GM21619 (cell line): ENCODE measurements around the gene RAET1E.
"Not testable (repeated sequence)": the region's sequence is repeated elsewhere in the genome, so short reads cannot be mapped to it uniquely, and the experiment has no call there.

ENCODE experiments used
- ATAC-seq: cut with Tn5 transposase; IDR thresholded peaks from one replicate; pipeline ENCODE4 v1.9.1; 2021; ENCODE audit not compliant: unreplicated experiment

The RAET1E gene

DNA sequence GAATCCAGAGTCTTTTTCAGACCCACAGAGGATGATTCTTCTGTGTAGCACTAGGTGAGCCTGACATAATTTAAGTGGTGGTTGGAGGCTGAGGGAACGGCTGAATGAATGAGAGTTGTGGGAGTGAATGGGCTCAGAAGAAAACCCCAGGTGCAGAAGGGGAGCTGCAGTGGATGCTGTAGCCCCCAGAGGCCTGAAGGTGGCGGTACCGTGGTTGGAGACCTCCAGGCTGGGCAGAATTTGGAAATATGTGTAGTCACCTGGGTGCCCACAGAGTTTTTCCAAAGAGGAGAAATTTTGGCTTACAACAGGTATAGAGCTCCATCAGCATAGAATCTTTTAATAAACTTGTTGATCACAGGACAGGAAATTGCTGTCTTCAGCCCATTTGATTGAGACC, 31.5 kb upstream of the RAET1E start:
- ATAC-seq: no peak

DNA sequence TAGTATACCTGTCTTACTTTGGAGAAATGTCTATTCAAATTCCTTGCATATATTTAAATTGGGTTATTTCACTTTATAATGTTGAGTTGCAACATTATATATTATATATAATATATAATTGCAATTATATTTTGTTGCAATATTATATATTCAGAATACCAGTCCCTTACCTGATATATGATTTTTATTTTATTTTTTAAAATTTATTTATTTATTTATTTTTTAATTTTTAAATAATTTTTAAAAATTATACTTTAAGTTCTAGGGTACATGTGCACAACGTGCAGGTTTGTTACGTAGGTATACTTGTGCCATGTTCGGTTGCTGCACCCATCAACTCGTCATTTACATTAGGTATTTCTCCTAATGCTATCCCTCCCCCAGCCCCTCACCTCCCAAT, 29.1 kb upstream of the RAET1E start:
- ATAC-seq: not testable (repeated sequence)

DNA sequence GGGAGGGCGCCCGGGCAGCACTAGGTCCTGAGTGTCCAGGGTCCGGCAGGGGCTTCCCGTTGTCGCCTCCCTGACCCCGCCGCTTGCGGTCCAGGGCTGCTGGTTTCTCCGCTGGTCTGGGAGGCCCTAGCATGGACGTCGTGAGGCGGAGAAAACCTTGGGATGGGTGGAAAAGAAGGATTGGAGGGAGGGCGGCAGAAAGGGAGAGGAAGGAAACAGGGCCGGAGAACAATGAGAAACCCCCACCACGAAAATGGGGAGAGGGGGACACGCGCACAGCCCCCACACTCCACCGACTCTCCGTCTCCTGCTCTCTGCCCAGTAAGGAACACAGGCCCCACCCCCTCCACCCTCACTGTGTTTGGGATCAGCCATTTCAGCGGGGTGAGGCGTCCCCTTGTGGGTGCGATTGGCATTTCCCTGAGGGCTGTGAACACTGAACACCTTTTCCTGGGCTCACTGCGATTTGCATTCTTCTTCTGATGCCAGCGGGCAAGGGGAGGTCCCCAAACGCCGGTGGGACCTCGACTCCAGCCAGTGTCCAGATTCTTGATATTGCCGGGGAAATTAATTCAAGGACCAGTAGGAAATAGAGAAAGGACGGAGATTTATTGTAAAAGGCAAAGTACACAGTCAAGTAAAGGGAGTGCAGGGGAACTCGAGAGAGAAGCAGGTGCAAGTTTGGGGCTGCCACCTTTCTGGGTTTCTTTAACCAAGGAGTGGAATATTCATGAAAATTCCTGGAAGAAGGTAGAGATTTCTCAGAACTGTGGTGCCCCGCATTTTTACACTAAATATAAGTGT, 28.3 kb upstream of the RAET1E start:
- peak; percentile 72 for ATAC-seq

DNA sequence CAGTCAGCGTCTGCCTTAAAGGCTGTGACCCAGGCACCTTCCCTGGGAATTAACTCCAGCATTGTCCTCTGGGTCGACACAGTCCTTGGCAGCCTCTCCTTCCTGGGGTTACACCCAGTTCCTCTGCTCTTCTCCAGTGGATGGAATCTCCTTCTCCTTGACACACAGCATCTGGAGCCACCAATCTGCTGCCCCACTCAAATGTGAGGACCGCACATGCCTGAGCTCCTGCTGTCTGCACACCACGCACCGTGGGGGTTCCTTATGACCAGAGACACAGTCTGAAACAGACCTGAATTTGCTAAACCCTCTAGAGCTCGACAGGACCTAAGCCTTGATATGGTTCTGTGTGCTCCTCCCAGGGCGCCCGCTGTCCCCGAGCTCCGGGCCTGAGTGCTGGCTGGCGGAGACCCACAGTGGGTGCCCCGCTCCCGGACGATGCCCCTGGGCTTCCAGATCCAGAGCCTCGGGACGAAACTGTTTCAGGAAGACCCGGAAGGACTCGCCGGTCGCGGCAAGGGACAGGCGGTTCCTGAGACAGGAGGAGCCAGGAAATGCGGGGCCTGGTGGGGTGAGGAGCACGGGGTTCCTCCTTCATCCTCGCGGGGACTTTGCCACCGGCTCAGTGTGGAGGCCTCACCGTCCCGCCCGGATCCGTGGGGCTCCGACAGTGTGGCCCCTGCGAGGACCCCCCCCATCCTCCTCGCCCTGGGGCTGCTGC, 27.5 kb upstream of the RAET1E start:
- ATAC-seq: no peak

DNA sequence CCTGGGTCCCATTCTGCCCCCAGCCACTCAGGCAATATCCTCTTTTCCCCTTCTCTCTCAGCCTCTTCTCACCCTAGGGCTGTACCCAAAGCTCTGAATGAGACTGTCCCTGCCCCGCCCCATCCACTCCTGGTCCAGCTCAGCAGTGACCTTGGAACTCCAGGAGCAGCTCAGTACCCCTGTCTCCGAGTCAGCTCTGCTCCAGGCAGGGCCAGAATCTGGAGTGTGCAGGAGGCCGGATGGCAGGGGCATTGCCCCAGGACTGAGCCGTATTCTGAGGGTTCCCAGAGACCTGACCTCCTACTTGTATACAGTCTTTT, 27.0 kb upstream of the RAET1E start:
- ATAC-seq: no peak

DNA sequence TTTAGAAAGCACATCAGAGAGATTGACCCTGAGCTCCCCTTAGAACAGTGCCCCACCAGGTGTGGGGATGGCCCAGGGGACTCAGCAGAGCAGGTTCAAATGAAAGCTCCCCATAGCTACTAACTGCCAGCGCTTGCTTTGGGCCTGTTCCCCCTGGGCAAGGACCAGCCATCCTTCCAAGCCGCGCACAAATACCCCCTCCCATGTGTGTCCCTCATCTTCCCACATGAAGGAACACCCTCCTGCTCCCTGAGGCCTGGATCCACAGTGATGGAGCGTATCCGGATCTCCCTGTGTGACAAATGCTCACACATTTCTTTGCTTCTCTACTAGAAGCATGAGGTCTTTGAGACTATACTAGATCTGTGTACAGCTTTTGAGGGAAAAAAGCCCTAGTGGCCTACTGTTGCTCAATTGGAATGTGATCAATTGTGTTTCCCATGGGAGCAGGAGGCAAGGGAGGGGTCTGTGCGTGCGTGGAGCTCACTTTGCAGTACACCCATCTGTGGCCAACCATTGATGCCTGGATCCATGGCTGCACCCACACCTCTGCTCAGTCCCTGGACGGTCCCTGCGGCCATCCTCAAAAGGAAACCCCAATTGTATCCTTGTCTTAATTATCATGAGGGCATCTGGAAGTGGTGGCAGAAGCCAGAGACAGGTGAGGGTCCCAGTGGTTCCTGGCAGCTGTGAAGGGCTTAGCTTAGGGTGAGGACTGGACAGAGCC, 26.5 kb upstream of the RAET1E start:
- ATAC-seq: no peak

DNA sequence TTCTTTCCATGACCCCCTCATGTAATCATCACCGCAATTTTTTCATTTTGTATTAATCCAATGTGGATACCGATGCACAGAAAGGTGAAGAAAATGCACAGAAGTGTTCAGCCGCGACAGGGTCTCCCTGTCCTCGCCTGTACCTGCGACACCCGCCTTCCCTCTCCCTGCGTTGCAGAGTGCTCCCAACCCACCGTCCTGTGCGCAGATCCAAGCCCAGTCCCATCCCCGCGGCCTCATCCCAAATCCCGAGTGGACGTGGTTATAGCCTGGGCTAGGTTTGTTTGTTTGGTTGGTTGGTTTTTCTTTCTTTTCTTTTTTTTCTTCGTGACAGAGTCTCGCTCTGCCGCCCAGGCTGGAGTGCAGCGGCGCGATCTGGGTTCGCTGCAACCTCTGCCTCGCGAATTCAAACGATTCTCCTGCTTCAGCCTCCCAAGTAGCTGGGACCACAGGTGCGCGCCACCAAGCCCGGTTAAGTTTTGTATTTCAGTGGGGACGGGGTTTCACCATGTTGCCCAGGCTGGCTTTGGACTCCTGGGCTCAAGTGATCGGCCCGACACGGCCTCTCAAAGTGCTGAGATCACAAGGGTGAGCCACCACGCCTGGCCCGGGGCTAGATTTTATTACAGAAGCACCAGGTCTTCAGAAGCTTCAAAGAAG, 25.5 kb upstream of the RAET1E start:
- ATAC-seq: no peak

DNA sequence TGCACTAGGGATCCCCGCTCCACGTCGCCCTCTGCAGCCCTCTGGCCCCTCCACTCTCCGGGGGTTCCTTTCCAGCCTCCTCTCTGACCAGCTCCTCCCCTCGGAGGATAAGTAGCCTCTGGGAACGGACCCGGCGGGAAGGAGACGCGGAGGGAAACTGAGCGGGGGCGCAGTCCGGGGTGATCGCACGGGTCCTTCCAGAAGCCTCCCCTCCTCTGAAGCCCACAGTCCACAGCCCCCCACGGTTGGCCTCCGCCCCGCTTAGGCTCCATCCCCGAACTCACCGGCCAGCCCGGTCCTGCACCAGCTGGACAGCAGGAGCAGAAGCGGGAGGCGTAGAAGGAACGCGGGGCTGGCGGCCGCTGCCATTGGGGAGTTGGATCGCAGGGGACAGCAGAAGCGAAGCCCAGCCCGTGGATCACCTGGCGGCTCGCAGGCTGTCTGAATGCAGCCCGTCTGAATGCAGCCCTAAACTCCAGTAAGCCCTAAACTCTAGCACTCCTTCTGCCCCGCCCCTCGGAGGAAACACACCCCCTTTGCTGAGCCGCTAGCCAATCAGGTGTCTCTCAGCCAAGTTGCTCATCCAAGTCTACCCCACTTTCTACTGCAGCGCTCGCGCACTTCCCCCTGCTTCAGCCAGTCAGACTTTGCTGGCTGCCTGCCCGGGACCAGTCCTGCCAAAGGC, 24.9 kb upstream of the RAET1E start, which contains the start of gene RAET1G:
TSS of gene RAET1G (minus strand) at position 480 of the 685 bp plus-strand sequence. CDS start at position 369, 111 bp downstream.
- ATAC-seq: peak; percentile 50

DNA sequence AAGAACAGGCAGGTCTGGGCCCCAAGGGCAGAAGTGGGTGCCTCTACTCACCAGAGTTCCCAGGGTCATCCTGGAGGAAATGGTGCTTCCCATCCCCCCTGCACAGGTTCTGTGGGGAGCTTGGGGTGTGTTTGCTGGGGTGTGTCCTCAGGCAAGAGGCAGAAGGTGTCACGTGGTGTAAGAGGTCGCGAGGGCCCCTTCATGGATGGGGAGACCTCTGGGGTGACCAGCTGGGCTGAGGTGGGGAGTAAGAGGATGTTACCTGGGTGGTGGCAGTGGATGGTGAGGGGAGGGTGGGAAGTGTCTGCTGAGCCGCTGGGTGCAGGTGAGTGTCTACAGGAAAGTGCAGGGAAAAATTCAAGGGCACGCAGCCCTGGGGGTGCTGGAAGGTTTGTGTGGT, 24.2 kb upstream of the RAET1E start:
- ATAC-seq: not testable (repeated sequence)

DNA sequence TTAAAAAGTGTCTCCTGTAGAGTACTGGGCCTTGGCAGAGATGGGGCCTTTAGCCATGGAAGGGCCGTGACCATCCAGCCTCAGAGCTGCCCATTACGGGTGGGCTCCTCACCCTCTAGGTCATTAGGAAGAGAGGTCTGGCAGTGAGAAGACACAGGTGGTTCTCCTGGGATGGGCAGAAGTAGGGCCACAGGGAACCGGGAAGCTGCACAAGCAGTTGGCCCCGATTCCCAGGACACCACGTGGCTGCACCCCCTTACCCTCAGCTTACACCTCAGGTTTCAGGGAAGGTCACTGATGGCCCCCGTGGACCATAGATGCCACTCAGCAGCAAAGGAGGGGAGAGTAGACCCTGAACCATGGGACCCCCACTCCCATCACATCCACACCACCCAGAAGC, 23.4 kb upstream of the RAET1E start:
- no peak for ATAC-seq

DNA sequence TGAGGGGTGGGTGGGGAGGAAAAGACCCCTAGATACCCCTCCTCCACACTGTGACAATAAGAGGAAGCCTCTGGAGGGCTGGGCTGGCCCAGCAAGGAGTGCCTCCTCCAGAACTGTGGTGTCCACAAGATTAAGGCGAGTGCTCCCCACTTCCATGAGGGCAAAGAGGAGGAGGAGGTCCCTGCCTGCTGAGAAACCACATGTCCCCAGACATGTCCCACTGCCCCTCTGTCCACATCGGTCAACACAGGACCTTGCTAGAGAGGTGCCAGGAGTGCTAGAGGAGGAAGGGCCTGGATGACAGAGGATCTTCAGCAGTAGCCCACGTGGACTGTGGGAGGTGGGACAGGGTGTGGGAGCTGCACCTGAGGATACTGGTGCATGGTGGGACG, 21.9 kb upstream of the RAET1E start:
- ATAC-seq: no peak

DNA sequence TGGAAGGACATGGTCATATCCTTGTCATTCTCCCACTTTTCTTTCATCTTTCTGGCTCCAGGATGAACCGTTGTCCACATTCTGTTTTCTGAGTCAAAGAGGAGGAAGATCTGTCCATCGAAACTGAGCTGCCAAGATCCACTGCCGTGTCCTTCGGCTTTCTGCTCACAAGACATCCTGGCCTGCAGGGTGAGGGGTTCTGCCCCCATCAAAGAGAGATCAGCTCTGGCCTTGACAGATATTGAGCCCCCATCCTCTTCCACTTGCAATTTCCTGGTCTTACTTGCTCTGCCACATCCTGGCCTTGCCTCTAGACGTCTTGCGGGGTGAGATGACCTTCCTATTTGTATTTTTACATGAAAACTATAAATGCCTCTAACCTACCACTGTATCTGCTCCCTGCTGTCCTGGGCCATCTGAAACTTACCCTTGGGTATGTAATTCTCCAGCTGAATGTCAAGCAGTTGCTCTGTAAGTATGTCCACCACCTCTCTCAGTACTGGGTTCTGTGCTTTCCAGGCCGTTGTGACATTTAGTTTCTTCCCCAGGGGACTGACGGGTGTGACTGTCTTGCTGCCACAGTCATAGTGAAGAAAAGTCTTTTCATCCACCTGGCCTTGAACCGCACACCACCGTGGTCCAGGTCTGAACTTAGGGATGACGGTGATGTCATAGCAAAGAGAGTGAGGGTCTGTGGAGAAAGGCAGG, 21.4 kb upstream of the RAET1E start:
- not testable (repeated sequence) for ATAC-seq

DNA sequence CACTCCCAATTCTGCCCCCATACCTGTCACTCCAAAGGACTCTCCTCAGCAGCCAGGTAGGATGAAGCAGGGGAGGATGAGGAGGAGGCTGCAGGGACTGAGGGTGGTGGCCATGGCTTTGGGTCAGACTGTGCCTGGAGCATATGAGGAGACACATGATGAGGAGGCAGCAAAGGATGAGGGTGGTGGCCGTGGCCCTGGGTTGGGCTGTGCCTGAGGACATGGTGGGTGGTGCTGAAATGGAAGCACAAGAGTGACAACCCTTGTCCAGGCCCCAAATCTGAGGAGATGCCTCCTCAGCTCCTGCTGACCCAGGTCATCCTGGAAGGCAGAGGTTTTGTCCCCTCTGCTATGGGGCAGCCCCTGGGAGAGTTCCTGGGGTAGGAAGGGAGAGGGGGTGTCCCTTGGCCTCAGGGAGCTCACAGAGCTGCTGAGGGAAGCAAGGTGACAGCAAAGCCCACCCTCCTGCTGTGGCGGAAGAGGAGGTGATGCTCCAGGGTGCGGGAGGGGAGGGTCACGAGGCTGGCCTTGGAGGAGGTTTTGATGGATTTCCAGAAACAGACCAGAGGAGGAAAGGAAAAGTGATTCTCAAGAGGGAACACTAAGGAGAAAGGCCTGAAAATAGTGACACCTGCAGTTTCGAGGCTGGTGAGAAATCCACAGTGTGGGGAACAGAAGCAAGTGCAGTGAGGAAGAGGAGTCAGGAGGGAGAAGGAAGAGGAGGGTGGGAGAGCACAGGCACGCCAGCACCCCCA, 20.4 kb upstream of the RAET1E start:
- ATAC-seq: no peak

DNA sequence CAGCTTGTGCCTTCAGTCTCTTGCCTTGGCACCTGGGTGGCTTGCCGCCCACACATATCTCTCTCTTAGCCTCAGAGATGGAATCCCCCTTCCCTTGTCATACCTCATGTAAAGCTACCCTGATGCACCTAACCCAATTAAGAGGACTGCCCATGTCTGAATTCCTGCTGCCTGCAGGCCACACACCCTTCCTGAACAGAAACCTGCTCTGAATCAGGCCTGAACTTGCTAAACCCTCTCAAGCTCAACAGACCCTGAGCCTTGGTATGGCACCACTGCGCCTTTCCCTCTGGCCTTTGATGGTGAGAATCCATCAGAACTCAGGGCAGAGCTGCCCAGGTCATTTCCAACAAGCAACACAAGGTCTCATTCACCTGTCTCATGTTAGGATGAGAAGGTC, 19.8 kb upstream of the RAET1E start:
- no peak for ATAC-seq

DNA sequence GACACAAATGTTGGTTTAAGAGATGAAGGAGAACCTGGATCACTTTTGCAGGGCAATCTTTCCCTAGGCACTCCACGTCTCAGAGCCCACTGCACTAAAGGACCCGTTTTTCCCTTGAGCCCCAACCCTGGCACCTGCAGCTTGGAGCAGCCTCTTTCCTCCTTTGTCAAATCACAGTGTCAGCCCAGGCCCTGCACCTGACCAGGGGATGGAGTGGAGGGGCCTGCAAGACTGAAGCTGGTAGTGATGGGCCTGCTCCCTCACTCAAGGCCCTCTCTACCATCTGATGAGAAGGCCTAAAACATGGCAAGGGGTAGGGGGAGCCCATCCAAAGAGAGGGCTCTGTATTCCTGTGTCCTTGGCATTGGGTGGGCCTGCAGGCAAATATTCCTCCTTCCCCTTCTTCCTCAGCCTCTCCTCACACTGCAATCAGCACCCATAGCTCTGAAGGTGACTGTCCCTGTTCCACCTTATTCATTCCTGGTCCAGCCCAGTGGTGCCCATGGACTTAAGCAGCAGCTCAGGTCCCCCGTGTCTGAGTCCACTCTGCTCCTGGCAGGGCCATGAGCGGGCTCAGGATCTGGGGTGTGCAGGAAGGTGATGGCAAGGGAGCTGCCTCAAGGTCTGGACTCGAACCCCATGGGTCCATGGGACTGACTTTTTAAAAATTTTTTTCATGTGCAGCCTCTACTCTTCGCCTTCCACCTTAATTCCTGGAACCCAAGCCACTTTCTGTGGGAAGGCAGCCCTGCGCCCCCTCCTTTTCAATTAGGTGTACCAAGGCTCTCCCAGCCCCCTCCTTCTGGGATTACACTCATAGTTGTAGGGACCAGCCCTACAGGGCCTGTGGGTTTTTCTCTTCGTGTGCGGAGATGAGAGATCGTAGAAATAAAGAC, 18.3 kb upstream of the RAET1E start:
- ATAC-seq: no peak

DNA sequence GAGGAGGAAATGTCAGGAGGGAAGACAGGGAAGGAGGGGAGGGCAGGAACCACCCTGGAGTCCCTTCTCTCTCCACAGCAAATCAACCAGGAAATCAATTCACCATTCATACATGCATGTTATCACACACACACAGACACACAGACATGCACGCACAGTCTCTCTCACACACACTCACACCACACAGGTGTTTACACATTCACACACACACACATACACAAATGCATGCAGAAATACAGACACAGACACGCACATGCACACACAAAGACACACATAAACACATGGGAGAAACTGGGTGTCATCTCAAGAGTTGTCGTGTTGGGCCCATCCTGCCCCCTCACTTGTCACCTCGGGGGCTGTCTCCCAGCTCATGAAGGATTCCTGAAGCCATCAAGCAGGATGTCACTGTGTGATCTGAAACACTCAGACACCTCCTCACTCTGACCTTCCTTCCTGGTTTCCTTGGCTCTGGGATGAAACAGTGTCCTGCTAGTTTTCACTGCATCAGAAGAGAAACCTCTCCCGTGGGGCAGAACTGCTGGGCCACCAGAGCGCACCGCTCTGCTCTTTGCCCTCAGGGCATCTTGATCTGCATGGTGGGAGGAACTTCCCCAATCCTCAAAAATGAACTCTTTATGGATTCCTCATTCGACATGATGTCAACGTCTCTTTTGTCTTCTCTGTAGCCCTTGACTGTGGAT, 15.8 kb upstream of the RAET1E start:
- no peak for ATAC-seq

DNA sequence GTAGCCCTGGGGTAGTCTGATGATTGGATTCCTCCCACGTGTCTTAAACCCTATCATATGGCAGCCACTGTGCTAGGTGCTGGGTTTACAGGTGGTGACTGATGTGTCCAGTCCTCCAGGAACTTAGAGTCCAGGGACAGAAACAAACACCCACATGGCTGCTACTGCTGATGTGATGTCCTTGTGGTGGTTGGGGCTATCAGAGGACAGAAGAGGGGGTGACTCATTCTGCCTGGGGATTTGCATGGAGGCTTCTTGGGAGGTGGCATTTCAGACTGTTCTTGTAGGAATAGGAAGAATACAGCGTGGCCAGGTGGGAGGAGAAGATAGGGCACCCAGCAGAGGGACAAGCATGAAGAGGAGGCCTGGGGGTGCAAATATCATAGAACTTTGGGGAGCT, 15.2 kb upstream of the RAET1E start:
- no peak for ATAC-seq

DNA sequence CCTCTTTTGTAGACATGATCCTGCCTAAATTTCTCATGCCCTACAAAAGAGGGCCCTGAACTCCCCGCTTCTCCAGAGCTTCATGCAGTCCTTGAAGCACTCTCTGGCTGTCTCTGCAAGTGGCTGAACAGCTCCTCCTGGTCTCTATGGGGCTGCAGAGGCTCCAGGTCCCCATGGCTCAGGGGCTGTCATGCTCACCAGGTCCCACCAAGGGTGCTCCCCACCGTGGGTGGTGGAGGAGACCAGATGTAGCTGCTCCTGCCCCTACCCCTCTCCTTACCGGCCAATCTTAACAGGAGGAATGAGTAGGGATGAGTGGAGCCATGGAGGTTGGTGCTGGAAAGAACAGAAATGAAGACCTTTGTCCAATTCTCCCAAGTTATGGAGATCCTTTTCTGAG, 14.8 kb upstream of the RAET1E start:
- not testable (repeated sequence) for ATAC-seq
